DND-41 (cell line): Measurements from ENCODE around the gene FCAMR.

ENCODE experiments used
- CTCF ChIP-seq: IDR thresholded peaks from 2 replicates; pipeline ENCODE4 v1.5.1; 2012; ENCODE audit warnings: borderline replicate concordance, low read length, moderate library complexity, mild to moderate bottlenecking; ENCODE audit not compliant: poor library complexity, severe bottlenecking; ENCODE audit errors: extremely low read depth
- EZH2 ChIP-seq: IDR thresholded peaks from 3 replicates; pipeline ENCODE4 v1.6.1; 2012; ENCODE audit warnings: borderline replicate concordance, low read depth, mild to moderate bottlenecking, moderate library complexity, low read length, inconsistent platforms; ENCODE audit not compliant: severe bottlenecking

GRCh38 chr1:207019661-207020060 is 49.4 kb upstream of the FCAMR start:
- TF ChIP-seq CTCF, result no peak
- no peak for TF ChIP-seq EZH2
